HL-60/S4 treated with phorbol 12-myristate 13-acetate at 8.2 ng/mL for 4 days and 3 days (cell line): ENCODE data around the gene KCNAB1.
"Not testable (repeated sequence)": the region's sequence is repeated elsewhere in the genome, so short reads cannot be mapped to it uniquely, and the experiment has no call there.

Experiments
- in situ Hi-C: fragments of 300-500 bp; cut with MboI; formaldehyde crosslinking; loops from 2 replicates; pipeline ENCODE4 v1.15.0; 2022; ENCODE audit warnings: low sequenced_read_pairs

Gene KCNAB1

GRCh38 chr3:156120528-156121251 is at the start of gene KCNAB1:
Gene KCNAB1 (plus strand): TSS chr3:156120578.
- in situ Hi-C loops = no loop called here

GRCh38 chr3:156071031-156071430 is 49.3 kb upstream of the KCNAB1 start:
- in situ Hi-C loops = no loop called here

- in situ Hi-C loops = not testable (repeated sequence)
Measured at GRCh38 chr3:156072950-156073657, 47.3 kb upstream of the KCNAB1 start.

- in situ Hi-C loops = no loop called here
Measured at GRCh38 chr3:156090126-156090525, 30.3 kb upstream of the KCNAB1 start.

- in situ Hi-C loops = no loop called here
Measured at GRCh38 chr3:156093964-156094363, 26.4 kb upstream of the KCNAB1 start.

- in situ Hi-C loops = no loop called here
Measured at GRCh38 chr3:156094391-156094790, 26.0 kb upstream of the KCNAB1 start.

GRCh38 chr3:156095652-156096051 is 24.7 kb upstream of the KCNAB1 start:
- in situ Hi-C loops = not testable (repeated sequence)

GRCh38 chr3:156098437-156099035 is 21.8 kb upstream of the KCNAB1 start:
- in situ Hi-C loops = no loop called here

GRCh38 chr3:156099348-156099747 is 21.0 kb upstream of the KCNAB1 start:
- in situ Hi-C loops = not testable (repeated sequence)

GRCh38 chr3:156099984-156100383 is 20.4 kb upstream of the KCNAB1 start:
- in situ Hi-C loops = not testable (repeated sequence)

GRCh38 chr3:156102267-156102931 is 18.0 kb upstream of the KCNAB1 start:
- in situ Hi-C loops = no loop called here

GRCh38 chr3:156106721-156107373 is 13.5 kb upstream of the KCNAB1 start:
- in situ Hi-C loops = no loop called here

- in situ Hi-C loops = no loop called here
Measured at GRCh38 chr3:156107504-156107903, 12.9 kb upstream of the KCNAB1 start.

GRCh38 chr3:156108616-156109015 is 11.8 kb upstream of the KCNAB1 start:
- in situ Hi-C loops = no loop called here

GRCh38 chr3:156109989-156110388 is 10.4 kb upstream of the KCNAB1 start:
- in situ Hi-C loops = no loop called here

- in situ Hi-C loops = loop anchor here (25.0 kb wide), 1 partner anchor 961 kb away; no protein-coding TSS in a partner anchor
Measured at GRCh38 chr3:156126467-156126866, 6.1 kb downstream of the KCNAB1 start.

GRCh38 chr3:156131241-156131640 is 10.9 kb downstream of the KCNAB1 start:
- in situ Hi-C loops = loop anchor here (25.0 kb wide), 1 partner anchor 956 kb away; no protein-coding TSS in a partner anchor

GRCh38 chr3:156131799-156132198 is 11.4 kb downstream of the KCNAB1 start:
- in situ Hi-C loops = loop anchor here (25.0 kb wide), 1 partner anchor 956 kb away; no protein-coding TSS in a partner anchor

- in situ Hi-C loops = loop anchor here (25.0 kb wide), 1 partner anchor 955 kb away; no protein-coding TSS in a partner anchor
Measured at GRCh38 chr3:156132313-156132712, 11.9 kb downstream of the KCNAB1 start.

GRCh38 chr3:156133076-156133475 is 12.7 kb downstream of the KCNAB1 start:
- in situ Hi-C loops = loop anchor here (25.0 kb wide), 1 partner anchor 954 kb away; no protein-coding TSS in a partner anchor
